Measurements from ENCODE around the gene MAP2K5.
A peak's percentile ranks its signal among the peaks of the same experiment; 100 is the strongest.

The MAP2K5 gene

GRCh38 chr15:67521783-67522568 is 20.5 kb upstream of the MAP2K5 start:
- Histone ChIP-seq H3F3A (ENCODE audit: insufficient read depth, low read length) (peaks cover 16% of the 10 kb centered on the region; the same call in 1 of the 2 replicates), H3K4me2 (ENCODE audit: low read depth, low read length) (peak overlapping the region; percentile 88), H3K27ac (ENCODE audit: low read length) (peak overlapping the region; percentile 93; the same call in 1 of the 2 replicates), H3K4me1 (ENCODE audit: low read length) (peaks cover 10% of the 10 kb centered on the region; the same call in 1 of the 2 replicates), H3K9me3 (replicated peaks; ENCODE audit: insufficient read depth, low read length) (no peaks in the 10 kb centered on the region), H3K9ac (ENCODE audit: low read length) (peak overlapping the region; percentile 98), H3K36me3 (replicated peaks; ENCODE audit: insufficient read depth, low read length) (no peaks in the 10 kb centered on the region; the same call in 1 of the 2 replicates), H4K20me1 (ENCODE audit: insufficient read depth, low read length) (no peaks in the 10 kb centered on the region), H3K9me2 (replicated peaks; ENCODE audit: insufficient read depth, low read length) (no peaks in the 10 kb centered on the region), H3K79me2 (ENCODE audit: low read length) (peaks cover 48% of the 10 kb centered on the region), H3K27me3 (replicated peaks; ENCODE audit: insufficient read depth, low read length) (no peaks in the 10 kb centered on the region), H3K4me3 (ENCODE audit: low read length) (peak overlapping the region; percentile 89), H2AFZ (ENCODE audit: low read length) (peak overlapping the region; percentile 61)
- TF ChIP-seq, protein P1, sequence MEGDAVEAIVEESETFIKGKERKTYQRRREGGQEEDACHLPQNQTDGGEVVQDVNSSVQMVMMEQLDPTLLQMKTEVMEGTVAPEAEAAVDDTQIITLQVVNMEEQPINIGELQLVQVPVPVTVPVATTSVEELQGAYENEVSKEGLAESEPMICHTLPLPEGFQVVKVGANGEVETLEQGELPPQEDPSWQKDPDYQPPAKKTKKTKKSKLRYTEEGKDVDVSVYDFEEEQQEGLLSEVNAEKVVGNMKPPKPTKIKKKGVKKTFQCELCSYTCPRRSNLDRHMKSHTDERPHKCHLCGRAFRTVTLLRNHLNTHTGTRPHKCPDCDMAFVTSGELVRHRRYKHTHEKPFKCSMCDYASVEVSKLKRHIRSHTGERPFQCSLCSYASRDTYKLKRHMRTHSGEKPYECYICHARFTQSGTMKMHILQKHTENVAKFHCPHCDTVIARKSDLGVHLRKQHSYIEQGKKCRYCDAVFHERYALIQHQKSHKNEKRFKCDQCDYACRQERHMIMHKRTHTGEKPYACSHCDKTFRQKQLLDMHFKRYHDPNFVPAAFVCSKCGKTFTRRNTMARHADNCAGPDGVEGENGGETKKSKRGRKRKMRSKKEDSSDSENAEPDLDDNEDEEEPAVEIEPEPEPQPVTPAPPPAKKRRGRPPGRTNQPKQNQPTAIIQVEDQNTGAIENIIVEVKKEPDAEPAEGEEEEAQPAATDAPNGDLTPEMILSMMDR (IDR thresholded peaks at IDR 0.05; ENCODE audit: low read length), result no peak
- no peak for TF ChIP-seq EZH2phosphoT487 (IDR thresholded peaks at IDR 0.05; ENCODE audit: low read length)
- no peak for TF ChIP-seq EZH2 (optimal IDR thresholded peaks at IDR 0.05; ENCODE audit: low read depth, low read length)
- DNase-seq, result peak; percentile 18

- DNase-seq, result no peak
- TF ChIP-seq EZH2 (optimal IDR thresholded peaks at IDR 0.05; ENCODE audit: low read depth, low read length), result no peak
- TF ChIP-seq, protein P1 (IDR thresholded peaks at IDR 0.05; ENCODE audit: low read length), result no peak
- TF ChIP-seq EZH2phosphoT487 (IDR thresholded peaks at IDR 0.05; ENCODE audit: low read length), result no peak
- H3K4me3 ChIP-seq (ENCODE audit: low read length), result no peak overlapping the region
- no peaks in the 10 kb centered on the region for H3K9me3 ChIP-seq (replicated peaks; ENCODE audit: insufficient read depth, low read length)
- peak overlapping the region; percentile 88 for H3K4me2 ChIP-seq (ENCODE audit: low read depth, low read length)
- no peak overlapping the region for H3K9ac ChIP-seq (ENCODE audit: low read length)
- H2AFZ ChIP-seq (ENCODE audit: low read length), result no peak overlapping the region
- no peaks in the 10 kb centered on the region; the same call in none of the 2 replicates for H3K36me3 ChIP-seq (replicated peaks; ENCODE audit: insufficient read depth, low read length)
- peaks cover 16% of the 10 kb centered on the region; the same call in 1 of the 2 replicates for H3F3A ChIP-seq (ENCODE audit: insufficient read depth, low read length)
- peaks cover 48% of the 10 kb centered on the region for H3K79me2 ChIP-seq (ENCODE audit: low read length)
- no peaks in the 10 kb centered on the region for H3K9me2 ChIP-seq (replicated peaks; ENCODE audit: insufficient read depth, low read length)
- no peak overlapping the region for H3K27ac ChIP-seq (ENCODE audit: low read length)
- no peaks in the 10 kb centered on the region for H3K27me3 ChIP-seq (replicated peaks; ENCODE audit: insufficient read depth, low read length)
- peaks cover 10% of the 10 kb centered on the region; the same call in 1 of the 2 replicates for H3K4me1 ChIP-seq (ENCODE audit: low read length)
- H4K20me1 ChIP-seq (ENCODE audit: insufficient read depth, low read length), result no peaks in the 10 kb centered on the region
These were observed 19.2 kb upstream of the MAP2K5 start for GRCh38 chr15:67523330-67523729.

DNA sequence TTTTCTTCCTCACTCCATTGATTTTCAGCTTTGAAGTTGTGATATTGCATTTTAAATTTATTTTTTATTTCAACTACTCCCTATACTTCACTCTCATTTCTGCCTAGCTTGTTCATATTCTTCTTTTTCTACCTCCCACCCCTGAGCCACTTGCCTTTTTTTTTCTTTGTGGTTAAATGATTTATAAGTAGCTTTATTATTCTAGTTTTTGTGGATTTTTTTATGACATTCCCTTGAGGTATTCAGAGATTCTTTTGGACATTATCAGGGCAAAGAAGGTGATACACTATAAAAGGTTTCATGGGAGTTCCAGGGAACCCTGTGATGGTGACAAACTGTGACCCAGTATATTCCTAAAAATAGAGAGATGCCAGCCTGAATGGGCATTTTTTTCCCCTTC is 18.3 kb upstream of the MAP2K5 start:
- TF ChIP-seq EZH2 (optimal IDR thresholded peaks at IDR 0.05; ENCODE audit: low read depth, low read length), result no peak
- TF ChIP-seq, protein P1 (IDR thresholded peaks at IDR 0.05; ENCODE audit: low read length), result no peak
- TF ChIP-seq EZH2phosphoT487 (IDR thresholded peaks at IDR 0.05; ENCODE audit: low read length), result no peak
- no peak overlapping the region for H3K4me2 ChIP-seq (ENCODE audit: low read depth, low read length)

More for the DNA sequence above, 18.3 kb upstream of the MAP2K5 start:
- H3K4me3 ChIP-seq (ENCODE audit: low read length), result no peak overlapping the region
- H3K79me2 ChIP-seq (ENCODE audit: low read length), result peaks cover 48% of the 10 kb centered on the region
- H3K9me2 ChIP-seq (replicated peaks; ENCODE audit: insufficient read depth, low read length), result no peaks in the 10 kb centered on the region
- no peaks in the 10 kb centered on the region for H3K9me3 ChIP-seq (replicated peaks; ENCODE audit: insufficient read depth, low read length)
- no peaks in the 10 kb centered on the region for H4K20me1 ChIP-seq (ENCODE audit: insufficient read depth, low read length)
- H2AFZ ChIP-seq (ENCODE audit: low read length), result no peak overlapping the region
- peaks cover 16% of the 10 kb centered on the region; the same call in 1 of the 2 replicates for H3F3A ChIP-seq (ENCODE audit: insufficient read depth, low read length)
- no peak for DNase-seq
- H3K36me3 ChIP-seq (replicated peaks; ENCODE audit: insufficient read depth, low read length), result no peaks in the 10 kb centered on the region; the same call in none of the 2 replicates
- H3K4me1 ChIP-seq (ENCODE audit: low read length), result peaks cover 10% of the 10 kb centered on the region; the same call in 1 of the 2 replicates
- no peak overlapping the region for H3K9ac ChIP-seq (ENCODE audit: low read length)
- H3K27ac ChIP-seq (ENCODE audit: low read length), result no peak overlapping the region
- H3K27me3 ChIP-seq (replicated peaks; ENCODE audit: insufficient read depth, low read length), result no peaks in the 10 kb centered on the region

Measured in MM.1S (cell line).